Measurements from ENCODE around the gene SLC30A4. TPM values are rescaled to one million over a fixed set of nuclear protein-coding genes. Genes with fewer than 3 reads are reported as not detected.

The SLC30A4 gene
- total and polyA plus RNA-seq, 2 of the 8 experiments (the other 6 are each of a cell fraction or from before 2014, with no cell fraction given) = under 0.01 to 0.07 TPM

GRCh38 chr15:45522328-45523165 lies at the start of gene SLC30A4 (continued):
- TF ChIP-seq CTCF (IDR thresholded peaks at IDR 0.05; ENCODE audit: control extremely low read depth in 1 of 3, insufficient read depth in 1 of 3, low read depth in 1 of 3, low read length in 3 of 3) = peak; percentile 4 to 45 (median 29)
- TF ChIP-seq YY1 (IDR thresholded peaks at IDR 0.05; ENCODE audit: low read depth, low read length) = 0 out of 2 replicates have a peak, but pooled peaks have one; percentile 16
- TF ChIP-seq ASH2L (IDR thresholded peaks at IDR 0.05; ENCODE audit: low read length) = peak; percentile 40
- peak; percentile 82 for TF ChIP-seq EZH2 (IDR thresholded peaks at IDR 0.05; ENCODE audit: low read depth, low read length, severe bottlenecking)
- no peak for TF ChIP-seq KDM5A (IDR thresholded peaks at IDR 0.05; ENCODE audit: low read length)
- TF ChIP-seq KDM4A (IDR thresholded peaks at IDR 0.05; ENCODE audit: low read depth, low read length, severe bottlenecking) = peak; percentile 56
- 0 out of 4 replicates have a peak, but pooled peaks of 1 of the 2 experiments have one; percentile 22 for TF ChIP-seq SIN3A (conservative IDR thresholded peaks at IDR 0.05 in 1 of 2, IDR thresholded peaks at IDR 0.05 in 1 of 2; ENCODE audit: low read depth in 1 of 2, low read length in 2 of 2)
- no peak for TF ChIP-seq TAF1 (IDR thresholded peaks at IDR 0.05; ENCODE audit: low read depth, low read length)
- peak; percentile 90 for TF ChIP-seq SUZ12 (IDR thresholded peaks at IDR 0.05; ENCODE audit: low read length)
- peak in 1 of 2 experiments; percentile 42; a peak in 2 of 4 replicates for TF ChIP-seq RAD21 (IDR thresholded peaks at IDR 0.05 in 1 of 2, conservative IDR thresholded peaks at IDR 0.05 in 1 of 2; ENCODE audit: low read depth in 2 of 2, low read length in 2 of 2)
- 0 out of 2 replicates have a peak, but pooled peaks have one; percentile 14 for TF ChIP-seq E2F6 (IDR thresholded peaks at IDR 0.05)
- TF ChIP-seq JUND (IDR thresholded peaks at IDR 0.05; ENCODE audit: low read length) = no peak
- TF ChIP-seq HDAC6 (IDR thresholded peaks at IDR 0.05; ENCODE audit: low read depth, low read length) = no peak
- no peak for TF ChIP-seq POLR2AphosphoS5 (IDR thresholded peaks at IDR 0.05; ENCODE audit: low read depth, low read length)
- 0 out of 2 replicates have a peak, but pooled peaks have one; percentile 5 for TF ChIP-seq BACH1 (IDR thresholded peaks at IDR 0.05; ENCODE audit: low read length)
- TF ChIP-seq SIX5 (IDR thresholded peaks at IDR 0.05; ENCODE audit: low read depth, low read length) = no peak

Measured in H1 (cell line).